Astrocyte (in vitro differentiated cells and primary cell): ENCODE data around the gene MARVELD3.
"Not testable (repeated sequence)": the region's sequence is repeated elsewhere in the genome, so short reads cannot be mapped to it uniquely, and the experiment has no call there.

Source experiments
- CTCF ChIP-seq: IDR thresholded peaks from 2 replicates; pipeline ENCODE4 v1.5.1; 2011; ENCODE audit warnings: low read depth, mild to moderate bottlenecking, inconsistent platforms, low read length, moderate library complexity; ENCODE audit not compliant: insufficient read depth
- EZH2 ChIP-seq: IDR thresholded peaks from 2 replicates; pipeline ENCODE4 v1.6.1; 2012; ENCODE audit warnings: mild to moderate bottlenecking, low read length, inconsistent platforms; ENCODE audit not compliant: insufficient read depth

GRCh38 chr16:71582553-71582848, 43.5 kb upstream of the MARVELD3 start:
- TF ChIP-seq CTCF, EZH2: not testable (repeated sequence)
